HG03575 (cell line): ENCODE results near the gene PRKCA.

Experiments used
- ATAC-seq: cut with Tn5 transposase; IDR thresholded peaks from one replicate; pipeline ENCODE4 v1.9.1; 2021; ENCODE audit not compliant: unreplicated experiment, insufficient number of reproducible peaks, low FRiP score; ENCODE audit errors: extremely low read depth

The PRKCA gene

GRCh38 chr17:66667491-66668030 lies 365.1 kb downstream of the PRKCA start:
- no peak for ATAC-seq

- ATAC-seq, result no peak
Observed at GRCh38 chr17:66670206-66670605, 367.8 kb downstream of the PRKCA start.

GRCh38 chr17:66671156-66671555 lies 368.7 kb downstream of the PRKCA start:
- ATAC-seq, result no peak

GRCh38 chr17:66673668-66674276 lies 371.4 kb downstream of the PRKCA start:
- no peak for ATAC-seq

GRCh38 chr17:66675273-66675990 lies 373.0 kb downstream of the PRKCA start:
- ATAC-seq, result no peak

- ATAC-seq, result no peak
Observed at GRCh38 chr17:66675991-66676371, 373.6 kb downstream of the PRKCA start.

GRCh38 chr17:66676421-66676820 lies 374.0 kb downstream of the PRKCA start:
- no peak for ATAC-seq

GRCh38 chr17:66677201-66677981 lies 375.0 kb downstream of the PRKCA start:
- ATAC-seq, result no peak

- ATAC-seq, result no peak
Observed at GRCh38 chr17:66678061-66678460, 375.6 kb downstream of the PRKCA start.

- ATAC-seq, result no peak
Observed at GRCh38 chr17:66678827-66679226, 376.4 kb downstream of the PRKCA start.

- ATAC-seq, result no peak
Observed at GRCh38 chr17:66679631-66680517, 377.5 kb downstream of the PRKCA start.

GRCh38 chr17:66682283-66682682 lies 379.9 kb downstream of the PRKCA start:
- no peak for ATAC-seq

GRCh38 chr17:66684261-66684660 lies 381.8 kb downstream of the PRKCA start:
- no peak for ATAC-seq

GRCh38 chr17:66684731-66685130 lies 382.3 kb downstream of the PRKCA start:
- no peak for ATAC-seq

GRCh38 chr17:66686601-66687000 lies 384.2 kb downstream of the PRKCA start:
- ATAC-seq, result no peak

GRCh38 chr17:66687570-66688284 lies 385.3 kb downstream of the PRKCA start:
- ATAC-seq, result no peak

- no peak for ATAC-seq
Observed at GRCh38 chr17:66689221-66689620, 386.8 kb downstream of the PRKCA start.

- ATAC-seq, result no peak
Observed at GRCh38 chr17:66690166-66690565, 387.8 kb downstream of the PRKCA start.
